OCI-LY1 (cell line): ENCODE data around the gene SRCIN1.

Experiments
- EZH2 ChIP-seq: fragments of 200-600 bp; sonication (generic), shearing (Covaris generic); IDR thresholded peaks from 2 replicates; pipeline ENCODE4 v1.8.0; 2017; ENCODE audit warnings: borderline replicate concordance, mixed run types, mild to moderate bottlenecking, antibody characterized with exemption, low read length, moderate library complexity, mixed read lengths
- TF ChIP-seq, protein P1 (sequence below): fragments of 200-600 bp; sonication (generic), shearing (Covaris generic); IDR thresholded peaks from 2 replicates; pipeline ENCODE4 v1.5.1; 2017; ENCODE audit warnings: mild to moderate bottlenecking, antibody characterized with exemption, low read length, moderate library complexity, mixed read lengths

DNA sequence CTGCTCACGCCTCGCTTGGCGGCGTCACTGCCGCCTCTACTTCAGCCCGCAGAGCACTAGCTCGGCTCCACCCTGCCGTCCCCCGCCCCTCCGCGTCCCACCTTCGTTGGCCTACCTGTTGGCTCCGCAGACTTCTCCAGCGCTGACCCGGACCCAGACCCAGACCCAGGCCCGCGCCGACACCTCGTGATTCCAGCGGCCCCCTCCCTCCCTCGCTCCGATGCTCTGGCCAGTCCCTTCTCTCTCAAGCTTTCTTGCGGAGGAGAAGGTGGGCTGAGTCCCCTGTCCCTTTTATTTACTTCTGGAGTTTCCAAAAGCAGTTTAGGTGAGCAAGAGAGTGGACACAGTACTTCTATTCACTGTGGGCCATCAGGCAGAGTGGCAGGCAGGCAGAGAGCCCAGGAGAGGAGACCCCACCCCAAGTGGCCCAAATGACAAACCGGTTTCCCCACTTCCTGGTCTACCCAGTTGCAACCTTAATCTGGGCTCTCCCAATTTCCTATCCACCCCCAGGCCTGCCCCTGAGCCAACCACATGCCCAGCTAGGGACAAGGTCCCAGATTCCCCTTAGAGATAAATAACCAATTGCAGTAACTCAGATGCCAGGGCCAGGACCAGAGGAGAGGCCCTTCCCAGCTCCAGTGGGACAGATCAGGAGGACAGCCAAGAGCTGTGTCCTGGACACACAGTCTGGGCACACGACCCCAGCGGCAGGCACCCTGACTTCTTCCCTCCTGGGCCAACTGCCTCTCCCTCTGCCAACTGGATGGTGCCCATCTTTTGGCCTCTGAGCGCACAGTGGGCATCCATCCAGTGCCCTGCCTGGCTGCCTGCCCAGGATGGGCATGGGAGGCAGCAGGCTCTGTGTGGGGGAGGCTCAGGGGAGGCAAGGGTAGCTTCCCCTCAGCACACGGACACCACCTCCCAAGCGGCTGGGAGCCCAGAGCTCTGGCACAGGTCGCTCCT lies 1.2 kb upstream of the SRCIN1 start:
- TF ChIP-seq, protein P1, sequence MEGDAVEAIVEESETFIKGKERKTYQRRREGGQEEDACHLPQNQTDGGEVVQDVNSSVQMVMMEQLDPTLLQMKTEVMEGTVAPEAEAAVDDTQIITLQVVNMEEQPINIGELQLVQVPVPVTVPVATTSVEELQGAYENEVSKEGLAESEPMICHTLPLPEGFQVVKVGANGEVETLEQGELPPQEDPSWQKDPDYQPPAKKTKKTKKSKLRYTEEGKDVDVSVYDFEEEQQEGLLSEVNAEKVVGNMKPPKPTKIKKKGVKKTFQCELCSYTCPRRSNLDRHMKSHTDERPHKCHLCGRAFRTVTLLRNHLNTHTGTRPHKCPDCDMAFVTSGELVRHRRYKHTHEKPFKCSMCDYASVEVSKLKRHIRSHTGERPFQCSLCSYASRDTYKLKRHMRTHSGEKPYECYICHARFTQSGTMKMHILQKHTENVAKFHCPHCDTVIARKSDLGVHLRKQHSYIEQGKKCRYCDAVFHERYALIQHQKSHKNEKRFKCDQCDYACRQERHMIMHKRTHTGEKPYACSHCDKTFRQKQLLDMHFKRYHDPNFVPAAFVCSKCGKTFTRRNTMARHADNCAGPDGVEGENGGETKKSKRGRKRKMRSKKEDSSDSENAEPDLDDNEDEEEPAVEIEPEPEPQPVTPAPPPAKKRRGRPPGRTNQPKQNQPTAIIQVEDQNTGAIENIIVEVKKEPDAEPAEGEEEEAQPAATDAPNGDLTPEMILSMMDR = peak; percentile 4; the same call in 1 of the 2 replicates
- no peak for TF ChIP-seq EZH2
